HG03025 (cell line): ENCODE measurements around the gene IDH2.
"Not testable (repeated sequence)": the region's sequence is repeated elsewhere in the genome, so short reads cannot be mapped to it uniquely, and the experiment has no call there.

Experiments used
- ATAC-seq: cut with Tn5 transposase; IDR thresholded peaks from one replicate; pipeline ENCODE4 v1.9.1; 2021; ENCODE audit warnings: mild to moderate bottlenecking, moderate library complexity; ENCODE audit not compliant: unreplicated experiment, low FRiP score

Gene IDH2

GRCh38 chr15:90119367-90119766, 17.1 kb upstream of the IDH2 start:
- ATAC-seq: no peak

DNA sequence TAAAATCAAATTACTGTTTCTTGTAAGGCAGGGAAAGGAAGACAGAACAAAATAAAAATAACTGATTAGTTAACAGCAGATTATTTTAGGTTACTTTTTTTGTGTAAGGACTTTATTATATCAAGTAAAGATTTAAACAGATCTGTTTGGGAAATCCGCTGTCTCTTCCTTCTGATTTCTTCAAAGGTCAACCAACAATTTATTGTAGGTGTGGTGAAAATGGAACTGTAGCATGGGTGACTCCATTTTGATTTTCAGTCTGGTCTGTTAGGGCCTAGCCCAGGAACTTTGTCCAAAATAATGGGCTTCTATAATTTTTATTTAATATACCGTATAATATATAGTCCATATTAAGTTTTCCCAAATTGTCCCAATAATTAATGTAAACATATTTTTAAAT, 13.5 kb upstream of the IDH2 start:
- no peak for ATAC-seq

- no peak for ATAC-seq
These were observed 12.2 kb upstream of the IDH2 start for GRCh38 chr15:90114451-90114901.

DNA sequence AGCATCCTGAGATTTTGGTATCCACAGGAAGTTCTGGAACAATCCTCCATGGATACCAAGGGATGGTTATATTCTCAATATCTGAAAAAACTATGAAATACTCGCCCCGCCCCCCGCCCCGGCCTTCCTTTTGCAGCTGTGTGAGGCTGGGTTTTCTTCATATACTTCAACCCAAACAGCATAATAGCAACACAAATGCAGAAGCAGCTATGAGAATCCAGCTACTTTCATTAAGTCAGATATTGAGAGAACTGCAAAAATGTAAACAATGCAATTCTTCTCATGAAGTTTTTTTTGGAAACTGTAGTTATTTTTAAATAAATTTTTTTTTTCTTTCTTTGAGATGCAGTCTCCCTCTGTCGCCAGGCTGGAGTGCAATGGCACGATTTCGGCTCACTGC, 10.9 kb upstream of the IDH2 start:
- ATAC-seq: no peak

- not testable (repeated sequence) for ATAC-seq
These were observed 7.0 kb upstream of the IDH2 start for GRCh38 chr15:90109163-90109751.

DNA sequence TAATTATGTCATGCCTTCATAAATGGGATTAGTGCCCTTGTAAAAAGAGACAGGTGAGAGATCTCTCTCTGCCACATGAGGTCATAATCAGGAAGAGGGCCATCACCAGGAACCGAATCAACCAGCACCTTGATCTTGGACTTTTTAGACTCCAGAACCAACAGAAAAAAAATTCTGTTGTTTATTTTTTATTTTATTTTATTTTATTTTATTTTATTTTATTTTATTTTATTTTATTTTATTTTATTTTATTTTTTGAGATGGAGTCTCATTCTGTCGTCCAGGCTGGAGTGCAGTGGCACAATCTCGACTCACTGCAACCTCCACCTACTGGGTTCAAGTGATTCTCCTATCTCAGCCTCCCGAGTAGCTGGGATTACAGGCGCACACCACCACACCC, 5.8 kb upstream of the IDH2 start:
- ATAC-seq: not testable (repeated sequence)

DNA sequence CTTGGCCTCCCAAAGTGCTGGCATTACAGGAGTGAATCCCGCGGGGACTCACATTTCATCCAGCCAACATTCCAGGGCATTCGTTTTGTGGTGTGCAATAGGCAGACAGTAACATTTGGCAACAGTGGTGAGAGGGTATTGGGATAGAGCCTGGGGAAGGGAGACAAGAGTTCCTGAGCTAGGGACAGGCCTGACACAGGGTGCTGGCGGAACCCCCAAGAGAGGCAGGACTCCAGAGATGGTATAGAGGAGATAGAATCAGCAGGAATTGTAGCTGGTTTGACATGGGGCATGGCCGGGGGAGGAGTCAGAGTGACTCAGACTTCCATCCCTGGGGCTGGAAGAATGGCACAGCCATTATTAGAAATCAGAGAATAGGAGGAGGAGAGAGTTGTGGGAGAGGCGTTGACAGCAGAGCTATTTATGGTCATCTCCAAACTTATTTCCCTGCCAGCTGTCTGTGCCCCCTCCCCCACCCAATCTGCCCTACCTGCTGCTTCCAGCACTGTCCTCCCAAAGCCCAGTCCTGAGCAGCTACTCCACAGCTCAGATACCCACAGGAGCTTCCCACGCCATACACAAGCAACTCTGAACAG, 4.4 kb upstream of the IDH2 start:
- ATAC-seq: no peak

DNA sequence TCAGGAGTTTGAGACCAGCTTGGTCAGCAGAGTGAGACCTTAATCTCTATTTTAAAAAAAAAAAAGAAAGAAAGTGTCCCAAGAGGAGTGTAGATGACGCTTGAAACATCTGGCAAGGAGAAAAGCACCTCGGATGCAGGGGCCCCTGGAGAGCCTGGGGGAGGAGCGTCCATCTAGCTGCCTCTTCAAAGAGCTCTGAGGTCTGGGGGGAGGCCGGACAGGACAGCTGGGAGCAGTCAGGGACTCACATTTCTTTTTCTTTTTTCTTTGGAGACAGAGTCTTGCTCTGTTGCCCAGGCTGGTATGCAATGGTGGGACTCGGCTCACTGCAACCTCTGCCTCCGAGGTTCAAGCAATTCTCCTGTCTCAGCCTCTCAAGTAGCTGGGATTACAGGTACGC, 3.3 kb upstream of the IDH2 start:
- no peak for ATAC-seq

DNA sequence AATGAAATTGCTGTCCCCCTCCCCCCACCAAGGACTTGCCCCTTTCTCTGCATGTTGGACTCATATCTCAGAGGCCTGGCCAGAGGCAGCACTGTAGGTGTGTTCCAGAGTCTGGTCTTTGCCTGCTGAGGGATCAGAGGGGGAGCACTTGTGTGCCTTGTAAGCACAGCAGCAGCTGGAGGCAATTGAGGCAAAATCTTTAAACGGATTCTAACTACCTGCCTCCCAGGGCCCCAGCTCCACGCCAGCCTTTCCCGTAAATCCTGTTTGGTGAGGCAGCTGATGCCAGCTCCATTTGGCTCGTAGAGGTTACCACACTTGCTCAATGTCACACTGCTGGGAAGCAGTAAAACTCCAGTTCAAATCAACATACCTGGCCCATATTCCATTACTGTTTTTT, 2.3 kb upstream of the IDH2 start:
- no peak for ATAC-seq

DNA sequence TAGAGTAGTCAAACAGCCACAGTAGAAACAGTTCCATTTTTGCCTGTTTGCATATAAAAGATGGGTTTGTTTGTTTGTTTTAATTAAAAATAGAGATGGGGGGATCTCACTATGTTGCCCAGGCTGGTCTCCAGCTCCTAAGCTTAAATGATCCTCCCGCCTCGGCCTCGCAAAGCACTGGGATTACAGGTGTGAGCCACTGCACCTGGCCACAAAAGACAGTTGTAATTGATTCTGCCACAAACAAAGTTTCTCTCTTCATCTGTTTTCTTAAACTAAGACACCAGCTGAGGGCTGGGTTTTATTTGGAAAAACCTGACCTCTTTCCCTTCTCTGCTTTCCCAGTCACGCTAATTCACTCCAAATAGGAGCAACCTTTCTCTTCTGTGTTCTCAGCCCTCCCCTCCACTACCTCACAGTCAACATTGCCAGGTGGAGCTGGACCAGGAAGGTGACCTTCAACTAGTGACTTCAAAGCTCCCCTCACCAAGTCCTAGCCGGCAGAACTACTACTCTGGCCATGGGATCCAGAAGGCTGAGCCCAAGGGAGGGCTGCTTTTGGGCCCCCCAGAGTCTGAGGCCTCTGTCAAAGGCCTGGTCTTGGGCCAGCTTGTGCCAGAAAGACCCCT, 1.5 kb upstream of the IDH2 start:
- ATAC-seq: no peak

- ATAC-seq: no peak
These were observed 919 bp downstream of the IDH2 start for GRCh38 chr15:90101130-90101968.

DNA sequence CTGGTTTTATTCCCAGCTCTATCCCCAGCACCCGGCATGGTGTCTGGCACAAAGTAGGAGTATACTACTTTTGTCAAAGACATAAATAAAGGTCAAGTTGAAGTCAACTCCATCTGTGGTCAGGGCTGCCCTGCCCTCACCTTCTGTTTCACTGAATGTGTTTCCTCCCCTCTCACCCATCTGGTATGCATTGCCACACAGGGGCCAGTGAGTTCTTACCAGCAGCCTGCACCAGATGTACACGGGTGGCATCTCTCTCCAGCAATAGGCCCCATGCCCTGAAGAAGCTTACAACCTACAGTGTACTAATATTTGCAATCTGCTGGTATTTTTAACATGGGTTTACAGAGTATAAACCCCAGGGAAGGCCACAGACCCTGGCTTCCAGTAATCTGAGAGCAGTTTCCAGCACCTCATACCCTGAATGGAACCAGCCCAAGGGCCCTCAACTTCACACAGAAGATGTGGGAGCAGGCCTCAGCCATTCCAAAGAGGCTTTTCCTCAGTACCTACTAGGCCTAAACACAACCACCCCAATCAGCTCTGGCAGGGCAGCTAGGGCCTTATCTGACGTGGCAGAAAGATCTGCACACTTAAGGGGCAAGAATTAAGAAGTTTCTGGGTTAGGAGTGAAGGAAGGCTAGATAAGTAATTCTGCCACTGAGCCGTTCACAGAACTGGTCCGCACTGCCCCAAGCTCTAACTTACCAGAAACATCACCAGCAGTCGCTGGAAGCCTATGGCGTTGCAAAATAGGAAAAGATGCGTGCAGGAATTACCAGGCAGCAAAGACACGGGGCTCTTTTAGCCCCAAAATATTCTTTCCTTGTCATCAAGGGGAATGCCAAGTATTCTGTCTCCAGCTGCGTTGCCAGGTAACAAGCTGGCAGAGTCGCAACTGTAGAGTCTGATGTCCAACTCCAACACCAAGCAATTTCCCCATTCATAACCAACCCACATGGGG, 2.1 kb downstream of the IDH2 start:
- ATAC-seq: no peak

GRCh38 chr15:90099072-90099867, 3.0 kb downstream of the IDH2 start:
- no peak for ATAC-seq

GRCh38 chr15:90097475-90097874, 4.8 kb downstream of the IDH2 start:
- ATAC-seq: no peak

DNA sequence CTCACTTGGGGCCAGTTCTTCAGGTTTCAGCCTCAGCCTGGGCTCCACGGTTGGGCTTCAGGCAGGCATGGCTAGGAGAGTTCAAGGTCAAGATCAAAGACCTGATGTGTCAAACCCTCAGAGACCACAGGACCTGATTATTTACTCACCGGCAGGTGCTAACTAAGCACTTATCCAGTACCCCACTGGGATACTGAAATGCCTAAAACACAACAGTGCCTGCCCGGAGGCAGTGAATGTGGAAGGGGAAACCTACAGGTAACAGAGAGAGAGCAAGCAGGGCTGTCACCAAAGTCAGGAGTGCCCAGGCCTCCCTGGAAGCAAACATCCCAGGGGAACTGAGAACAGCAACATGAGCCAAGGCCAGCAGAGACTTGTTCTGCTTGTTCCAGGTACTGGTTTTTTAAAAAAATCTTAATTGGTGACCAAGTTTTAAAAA, 6.7 kb downstream of the IDH2 start:
- no peak for ATAC-seq

DNA sequence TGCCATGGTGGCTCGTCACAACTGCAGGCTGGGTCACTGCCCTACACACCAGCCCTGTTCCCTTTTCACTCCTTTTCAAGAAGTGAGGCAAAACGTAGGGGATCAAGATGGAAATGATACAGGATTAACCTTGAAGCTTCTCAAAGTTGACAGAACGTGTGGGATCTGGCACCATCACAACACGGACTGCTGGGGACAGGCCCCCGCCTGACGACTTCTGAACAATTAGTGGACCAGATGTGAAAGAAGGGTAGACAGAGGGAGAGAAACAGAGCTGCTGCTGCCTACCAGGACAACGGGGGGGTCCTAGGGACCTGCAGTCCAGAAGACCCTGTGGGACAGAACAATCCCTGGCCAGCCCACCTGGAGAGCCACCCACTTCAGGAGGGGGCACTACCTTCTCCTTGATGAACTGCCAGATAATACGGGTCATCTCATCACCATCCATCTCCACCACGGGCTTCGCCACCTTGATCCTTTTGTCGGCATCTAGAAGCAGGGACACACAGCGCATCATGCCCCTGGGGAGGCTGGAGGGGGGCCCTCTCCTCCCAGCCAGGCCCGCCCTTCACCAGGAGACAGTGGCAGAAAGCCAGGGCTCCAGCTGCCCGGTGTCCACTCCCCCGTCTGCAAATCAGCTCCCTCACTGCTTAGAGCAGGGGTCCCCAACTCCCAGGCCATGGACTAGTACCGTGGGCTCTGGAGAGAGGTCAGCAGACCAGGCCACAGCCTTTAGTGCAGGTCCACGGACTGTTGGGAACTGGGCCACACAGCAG, 10.9 kb downstream of the IDH2 start:
- ATAC-seq: no peak

- no peak for ATAC-seq
These were observed 11.9 kb downstream of the IDH2 start for GRCh38 chr15:90090226-90090848.
